HG03135 (cell line): ENCODE results near the gene NAA38.
"Not testable (repeated sequence)": the region's sequence is repeated elsewhere in the genome, so short reads cannot be mapped to it uniquely, and the experiment has no call there.

Experiments used
- ATAC-seq: cut with Tn5 transposase; IDR thresholded peaks from one replicate; pipeline ENCODE4 v1.9.1; 2021; ENCODE audit warnings: mild to moderate bottlenecking, moderate library complexity; ENCODE audit not compliant: unreplicated experiment

NAA38 gene

GRCh38 chr17:7882068-7882467 is 24.7 kb upstream of the NAA38 start:
- ATAC-seq: no peak

DNA sequence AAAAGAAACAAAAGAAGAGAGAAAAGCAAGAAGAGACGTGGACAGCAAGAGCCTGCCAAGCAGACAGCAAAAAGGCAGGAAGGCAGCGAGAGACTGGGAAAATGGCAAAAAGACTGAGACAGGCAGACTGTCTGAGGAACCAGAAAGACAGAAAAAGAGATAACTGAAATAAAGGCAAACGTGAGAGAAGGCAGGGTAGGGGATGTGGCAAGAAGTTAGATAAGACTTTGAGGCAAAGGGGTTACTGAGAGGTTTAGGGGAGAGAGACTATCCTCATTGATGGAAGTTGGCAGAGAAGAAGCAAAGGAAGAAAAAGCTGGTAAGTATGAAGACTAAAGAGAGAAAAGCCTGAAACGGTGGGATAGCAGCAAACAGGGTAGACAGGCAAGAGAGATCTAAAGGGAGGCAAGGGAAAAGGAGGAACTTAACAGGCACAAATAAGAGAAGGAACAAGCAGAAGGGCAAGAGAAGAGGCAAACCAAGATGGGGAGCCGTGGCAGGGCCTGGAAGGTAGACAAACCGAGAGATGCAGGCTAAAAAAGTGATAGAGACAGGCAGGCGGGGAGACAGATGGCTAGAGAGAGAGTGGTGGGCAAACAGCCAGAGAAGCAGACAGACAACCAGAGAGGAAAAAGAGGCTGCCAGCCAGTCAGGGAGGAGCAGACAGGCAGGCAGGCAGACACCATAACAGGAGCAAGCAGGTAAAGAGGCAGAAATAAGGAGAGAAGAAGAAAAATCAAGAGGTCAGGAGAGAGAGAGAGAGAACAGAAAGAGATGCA is 24.1 kb upstream of the NAA38 start:
- ATAC-seq: no peak

DNA sequence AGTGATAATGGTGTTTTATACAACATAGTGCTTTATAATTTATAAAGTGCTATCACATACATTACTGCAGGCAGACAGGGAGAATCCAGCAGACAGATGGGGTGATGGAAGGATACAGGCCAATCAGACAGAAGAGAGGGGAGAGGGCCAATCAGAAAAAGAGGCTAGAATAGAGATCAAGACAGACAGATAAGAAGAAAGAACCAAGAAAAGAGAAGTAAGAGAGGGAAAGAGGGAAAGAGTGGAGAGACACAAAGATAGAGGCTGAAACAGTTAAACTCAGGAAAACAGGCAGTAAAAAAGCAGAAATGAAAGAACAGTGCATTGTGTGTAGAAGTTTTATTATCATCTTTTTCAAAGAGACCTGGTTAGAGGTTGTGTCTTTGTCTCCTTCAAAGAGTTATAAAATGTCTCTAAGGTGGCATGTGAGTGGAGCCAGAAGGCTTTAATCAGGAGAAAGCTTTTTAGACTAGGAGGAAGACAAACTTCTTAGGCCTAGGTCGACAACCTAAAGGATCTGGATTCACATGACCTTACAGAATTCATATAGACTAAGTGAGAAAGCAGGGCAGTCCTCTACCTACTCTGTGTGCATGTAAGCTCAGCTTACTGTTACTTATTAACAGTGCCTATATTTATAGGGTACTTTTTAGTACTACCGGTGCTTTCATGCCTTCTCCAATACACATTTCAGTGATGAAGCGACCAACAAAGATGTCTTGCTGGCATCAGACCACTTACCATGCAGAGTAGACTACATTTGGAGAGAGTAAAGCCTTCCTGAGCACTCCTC is 22.9 kb upstream of the NAA38 start:
- ATAC-seq: no peak

- no peak for ATAC-seq
These were observed 20.9 kb upstream of the NAA38 start for GRCh38 chr17:7878234-7878633.

DNA sequence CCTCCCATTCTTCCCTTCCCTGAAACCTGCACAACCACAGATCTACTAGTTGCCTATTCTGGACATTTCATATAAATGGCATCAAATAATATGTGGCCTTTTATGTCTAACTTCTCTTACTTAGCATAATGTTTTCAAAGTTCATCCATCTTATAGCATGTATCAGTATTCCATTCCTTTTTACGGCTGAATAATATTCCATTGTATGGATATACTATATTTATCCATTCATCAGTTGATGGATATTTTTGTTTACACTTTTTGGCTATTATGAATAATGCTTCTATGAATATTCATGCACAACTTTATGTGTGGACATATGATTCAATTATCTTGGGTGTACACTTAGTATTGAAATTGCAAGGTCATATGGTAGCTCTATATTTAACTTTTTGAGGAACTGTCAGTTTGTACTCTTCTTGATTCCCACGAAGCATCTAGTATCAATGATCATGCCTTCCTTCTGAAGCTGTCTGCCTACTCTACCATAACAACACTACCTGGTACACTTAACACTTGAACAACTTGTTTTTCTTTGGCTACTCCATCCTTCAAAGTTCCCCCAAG is 18.5 kb upstream of the NAA38 start:
- ATAC-seq: no peak

GRCh38 chr17:7873051-7873450 is 15.7 kb upstream of the NAA38 start:
- no peak for ATAC-seq

DNA sequence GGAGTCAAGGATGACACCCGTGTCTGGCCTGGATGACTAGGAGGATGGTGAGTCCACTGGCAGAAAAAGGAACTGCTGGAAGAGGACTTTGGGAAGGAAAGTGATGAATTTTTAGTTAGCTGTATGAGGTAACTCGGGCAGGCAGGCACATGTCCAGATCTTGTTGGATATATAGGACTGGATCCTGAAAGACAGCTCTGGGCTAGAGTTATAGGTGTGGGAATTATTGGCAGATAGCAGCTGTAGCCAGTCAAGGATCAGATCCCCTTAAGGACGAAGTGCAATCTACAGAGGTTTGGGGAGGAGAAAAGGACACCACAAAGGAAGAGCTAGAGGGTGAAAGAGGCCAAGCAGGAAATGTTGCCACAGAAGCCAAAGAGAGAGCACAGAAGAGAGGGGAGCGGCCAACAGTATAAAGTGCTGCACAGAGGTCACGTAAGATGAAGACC is 10.5 kb upstream of the NAA38 start:
- ATAC-seq: no peak

DNA sequence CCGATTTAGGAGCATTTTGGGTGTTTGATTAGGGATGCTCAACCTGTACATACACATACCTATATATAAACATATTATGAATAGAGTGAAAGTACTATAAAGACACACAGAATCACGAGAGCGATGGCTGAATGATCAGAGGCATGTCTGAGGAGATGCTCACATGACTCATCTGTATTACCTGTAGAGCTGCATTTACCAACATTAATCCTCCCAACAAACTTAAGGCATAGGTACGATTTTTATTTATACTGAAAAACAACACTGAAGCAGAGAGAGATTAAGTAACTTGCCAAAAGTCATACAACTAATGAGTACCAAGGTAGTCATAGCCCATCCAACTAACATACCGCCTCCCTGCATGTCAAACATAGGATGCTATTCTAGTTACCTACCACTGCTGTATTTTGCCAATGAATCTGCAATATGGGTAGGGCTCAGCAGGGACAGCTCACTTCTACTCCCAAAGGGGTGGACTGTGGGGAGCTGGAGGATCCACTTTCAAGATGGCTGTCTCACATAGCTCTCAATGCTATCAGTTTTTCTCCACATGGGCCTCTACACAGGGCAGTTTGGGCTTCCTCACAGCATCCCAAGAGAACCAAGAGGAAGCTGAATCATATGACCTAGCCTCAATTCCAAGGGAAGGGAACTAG is 7.8 kb upstream of the NAA38 start:
- no peak for ATAC-seq

- ATAC-seq: not testable (repeated sequence)
These were observed 7.0 kb upstream of the NAA38 start for GRCh38 chr17:7864384-7864783.

- ATAC-seq: no peak
These were observed 5.5 kb upstream of the NAA38 start for GRCh38 chr17:7862692-7863437.

DNA sequence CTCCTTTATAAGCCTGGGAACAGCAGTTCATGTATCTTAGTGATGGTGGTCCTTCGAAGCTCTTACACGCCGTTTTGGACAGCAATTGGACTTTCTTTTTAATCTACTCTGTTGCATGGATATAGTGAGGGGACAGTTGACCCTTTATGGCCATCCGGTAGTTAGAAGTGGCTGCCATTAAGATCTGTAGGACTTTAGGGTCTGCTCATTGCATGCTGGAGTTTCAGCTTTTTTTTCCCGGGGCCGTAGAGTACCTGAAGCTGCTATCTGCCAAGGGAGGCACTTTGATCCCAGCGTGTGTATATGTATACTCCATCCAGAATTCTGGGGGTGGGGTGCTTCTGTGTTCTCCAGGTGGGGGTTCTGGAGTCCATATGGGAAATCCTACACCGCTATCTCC is 1.7 kb upstream of the NAA38 start:
- no peak for ATAC-seq

GRCh38 chr17:7858522-7858810 is 1.1 kb upstream of the NAA38 start:
- ATAC-seq: no peak

GRCh38 chr17:7857713-7858521 is 558 bp upstream of the NAA38 start, which contains the start of gene CYB5D1:
CYB5D1 (plus strand) TSS chr17:7858003; CDS start chr17:7858135, 132 bp downstream.
- ATAC-seq: peak; percentile 40

- ATAC-seq: no peak
These were observed 1.1 kb downstream of the NAA38 start for GRCh38 chr17:7856011-7856810.

GRCh38 chr17:7855660-7856010 is 1.7 kb downstream of the NAA38 start:
- no peak for ATAC-seq

DNA sequence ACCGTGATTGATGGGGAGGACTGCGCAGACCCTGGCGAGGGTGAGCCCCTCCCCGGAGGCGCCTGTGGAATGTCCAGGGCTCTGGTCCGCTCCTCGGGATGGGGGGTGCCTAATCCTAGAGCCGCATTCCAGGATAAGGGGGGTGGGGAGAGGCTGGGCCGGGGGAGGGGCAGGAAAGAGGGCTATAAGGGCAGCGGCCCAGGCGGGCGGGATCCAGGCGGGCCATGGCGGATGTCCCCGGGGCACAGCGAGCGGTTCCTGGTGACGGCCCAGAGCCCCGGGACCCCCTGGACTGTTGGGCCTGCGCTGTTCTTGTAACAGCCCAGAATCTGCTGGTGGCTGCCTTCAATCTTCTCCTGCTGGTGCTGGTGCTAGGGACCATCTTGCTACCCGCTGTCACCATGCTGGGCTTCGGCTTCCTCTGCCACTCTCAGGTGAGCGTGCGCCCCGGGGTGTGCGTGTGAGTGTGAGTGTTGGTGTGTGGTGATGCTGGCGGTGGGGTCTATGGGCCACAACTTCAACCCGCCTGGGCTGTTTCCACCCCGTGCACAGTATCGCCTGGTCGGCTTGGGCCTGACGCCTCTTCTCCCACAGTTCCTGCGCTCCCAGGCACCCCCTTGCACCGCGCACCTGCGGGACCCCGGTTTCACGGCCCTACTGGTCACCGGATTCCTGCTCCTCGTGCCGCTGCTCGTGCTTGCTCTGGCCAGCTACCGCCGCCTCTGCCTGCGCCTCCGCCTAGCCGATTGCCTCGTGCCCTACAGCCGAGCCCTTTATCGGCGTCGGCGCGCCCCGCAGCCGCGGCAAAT is 2.3 kb downstream of the NAA38 start, which contains the start of gene TMEM88:
TSS of gene TMEM88 (plus strand) at position 216 of the 809 bp plus-strand sequence. CDS start at position 225, 9 bp downstream.
- no peak for ATAC-seq

DNA sequence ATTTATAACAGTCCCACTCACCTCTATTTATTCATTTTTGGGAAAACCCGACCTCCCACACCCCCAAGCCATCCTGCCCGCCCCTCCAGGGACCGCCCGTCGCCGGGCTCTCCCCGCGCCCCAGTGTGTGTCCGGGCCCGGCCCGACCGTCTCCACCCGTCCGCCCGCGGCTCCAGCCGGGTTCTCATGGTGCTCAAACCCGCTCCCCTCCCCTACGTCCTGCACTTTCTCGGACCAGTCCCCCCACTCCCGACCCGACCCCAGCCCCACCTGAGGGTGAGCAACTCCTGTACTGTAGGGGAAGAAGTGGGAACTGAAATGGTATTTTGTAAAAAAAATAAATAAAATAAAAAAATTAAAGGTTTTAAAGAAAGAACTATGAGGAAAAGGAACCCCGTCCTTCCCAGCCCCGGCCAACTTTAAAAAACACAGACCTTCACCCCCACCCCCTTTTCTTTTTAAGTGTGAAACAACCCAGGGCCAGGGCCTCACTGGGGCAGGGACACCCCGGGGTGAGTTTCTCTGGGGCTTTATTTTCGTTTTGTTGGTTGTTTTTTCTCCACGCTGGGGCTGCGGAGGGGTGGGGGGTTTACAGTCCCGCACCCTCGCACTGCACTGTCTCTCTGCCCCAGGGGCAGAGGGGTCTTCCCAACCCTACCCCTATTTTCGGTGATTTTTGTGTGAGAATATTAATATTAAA is 3.1 kb downstream of the NAA38 start:
- no peak for ATAC-seq

DNA sequence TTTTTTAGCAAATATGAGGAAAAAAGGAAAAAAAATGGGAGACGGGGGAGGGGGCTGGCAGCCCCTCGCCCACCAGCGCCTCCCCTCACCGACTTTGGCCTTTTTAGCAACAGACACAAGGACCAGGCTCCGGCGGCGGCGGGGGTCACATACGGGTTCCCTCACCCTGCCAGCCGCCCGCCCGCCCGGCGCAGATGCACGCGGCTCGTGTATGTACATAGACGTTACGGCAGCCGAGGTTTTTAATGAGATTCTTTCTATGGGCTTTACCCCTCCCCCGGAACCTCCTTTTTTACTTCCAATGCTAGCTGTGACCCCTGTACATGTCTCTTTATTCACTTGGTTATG is 3.7 kb downstream of the NAA38 start:
- no peak for ATAC-seq
